K562 (cell line): ENCODE measurements around the gene LRRC59. TPM values are rescaled to one million over a fixed set of nuclear protein-coding genes. Genes with fewer than 3 reads are reported as not detected.

Source experiments
- ARHGAP35 ChIP-seq: fragments of 450-650 bp; IDR thresholded peaks from 2 replicates; pipeline ENCODE4 v1.6.1; 2018; ENCODE audit not compliant: partially characterized antibody
- E2F6 ChIP-seq, 2 experiments: IDR thresholded peaks; 2 replicates each; pipeline ENCODE4 v1.6.1; 2011; ENCODE audit warnings: borderline replicate concordance in 1 of 2, control low read depth in 1 of 2, low read depth in 1 of 2, low read length in 1 of 2, mild to moderate bottlenecking in 1 of 2, mixed read lengths in 1 of 2, moderate library complexity in 1 of 2; ENCODE audit not compliant: insufficient read depth in 1 of 2, insufficient read length in 1 of 2, poor library complexity in 1 of 2, severe bottlenecking in 1 of 2; ENCODE audit errors: extremely low read depth in 1 of 2
- EGR1 ChIP-seq: fragments of 450-650 bp; conservative IDR thresholded peaks from 2 replicates; pipeline ENCODE4 v1.6.1; 2017; ENCODE audit warnings: mild to moderate bottlenecking
- ETS2 ChIP-seq: IDR thresholded peaks from 2 replicates; pipeline ENCODE4 v1.6.1; 2016; ENCODE audit warnings: borderline replicate concordance, missing genetic modification characterization, mild to moderate bottlenecking, moderate library complexity, missing compliant biosample characterization; ENCODE audit not compliant: poor library complexity, severe bottlenecking
- FOXK2 ChIP-seq, 2 experiments: fragments of 450-650 bp; IDR thresholded peaks in 1 of 2; conservative IDR thresholded peaks in 1 of 2; 2 replicates each; pipeline ENCODE4 v1.6.1; 2016; ENCODE audit warnings: low read depth in 2 of 2, mild to moderate bottlenecking in 1 of 2
- JUND ChIP-seq, 2 experiments: IDR thresholded peaks; 2 replicates in 1 of 2; 3 replicates in 1 of 2; pipeline ENCODE4 v1.6.1; 2011; ENCODE audit warnings: borderline replicate concordance in 2 of 2, low read depth in 2 of 2, low read length in 2 of 2, improper control_type of control experiment in 1 of 2, missing biosample characterization in 1 of 2, missing genetic modification characterization in 1 of 2, missing genetic modification reagents in 1 of 2
- KDM4B ChIP-seq, 2 experiments: fragments of 450-650 bp in 1 of 2; sonication (generic) in 1 of 2; IDR thresholded peaks; 2 replicates each; pipeline ENCODE4 v1.6.1; 2016 to 2017; ENCODE audit warnings: borderline replicate concordance in 2 of 2, antibody characterized with exemption in 1 of 2, low read depth in 1 of 2, mild to moderate bottlenecking in 1 of 2
- MEIS2 ChIP-seq: fragments of 450-650 bp; IDR thresholded peaks from 2 replicates; pipeline ENCODE4 v1.6.1; 2014; ENCODE audit warnings: mild to moderate bottlenecking; ENCODE audit not compliant: partially characterized antibody
- MTA1 ChIP-seq: fragments of 450-650 bp; IDR thresholded peaks from 2 replicates; pipeline ENCODE4 v1.6.1; 2017; ENCODE audit warnings: borderline replicate concordance
- MYC ChIP-seq, 2 experiments: fragments of 250-450 bp in 1 of 2; sonication (Bioruptor Pico) in 1 of 2; IDR thresholded peaks; 2 replicates each; pipeline versions ENCODE4 v1.5.1 to v1.6.1; 2012 to 2021; ENCODE audit warnings: low read depth in 2 of 2, borderline replicate concordance in 1 of 2, improper control_type of control experiment in 1 of 2, low read length in 1 of 2, mild to moderate bottlenecking in 1 of 2, moderate library complexity in 1 of 2
- PPARD ChIP-seq: fragments of 250-450 bp; sonication (Bioruptor Pico); IDR thresholded peaks from 2 replicates; pipeline ENCODE4 v1.8.0; 2022; ENCODE audit warnings: inconsistent platforms, mild to moderate bottlenecking, moderate library complexity
- USF1 ChIP-seq: sonication (generic); formaldehyde crosslinking; IDR thresholded peaks from 2 replicates; pipeline ENCODE4 v1.9.0; 2022; ENCODE audit warnings: mild to moderate bottlenecking, missing genetic modification reagents
- ZC3H4 ChIP-seq: sonication (generic); formaldehyde crosslinking; IDR thresholded peaks from 2 replicates; pipeline ENCODE4 v1.9.0; 2021; ENCODE audit warnings: missing genetic modification reagents, borderline replicate concordance
- ZFP36 ChIP-seq: fragments of 150-350 bp; IDR thresholded peaks from 2 replicates; pipeline ENCODE4 v1.6.1; 2018; ENCODE audit warnings: low read length, low read depth; ENCODE audit not compliant: partially characterized antibody
- ZNF699 ChIP-seq: fragments of 250-450 bp; sonication (Bioruptor Pico); IDR thresholded peaks from 2 replicates; pipeline ENCODE4 v1.8.0; 2021; ENCODE audit warnings: mild to moderate bottlenecking, moderate library complexity; ENCODE audit not compliant: insufficient replicate concordance
- polyA plus RNA-seq, 8 experiments: library from polyadenylated mRNA; depleted of rRNA in 4 of 8; stranded (reverse) in 5 of 8; unstranded in 3 of 8; fragments of >200 nt; fragmentation: Nextera tagmentation in 2 of 8; fragmentation: Illumina TruSeq in 1 of 8; extraction: Ambion mirVana in 2 of 8; extraction: Trizol in 1 of 8; gene quantifications; 2 replicates each; pipeline versions ENCODE4 v1.2.1 to v1.2.3, GENCODE V29; 2011 to 2014; ENCODE audit warnings: inconsistent platforms in 1 of 8, missing spikeins in 1 of 8
- total RNA-seq, 7 experiments: library from RNA; depleted of rRNA in 6 of 7; stranded (reverse); fragments of >200 nt in 6 of 7; fragmentation: Illumina TruSeq in 2 of 7; extraction: Trizol in 2 of 7; gene quantifications; 2 replicates each; pipeline versions ENCODE4 v1.2.1 to v1.2.3, GENCODE V29; 2011 to 2021; ENCODE audit warnings: low replicate concordance in 1 of 7
- TF ChIP-seq, protein P1 (sequence below): sonication (generic); IDR thresholded peaks from 2 replicates; pipeline ENCODE4 v1.6.1; 2016
- TF ChIP-seq, protein P2 (sequence below): fragments of 450-650 bp; IDR thresholded peaks from one replicate; pipeline ENCODE4 v1.6.1; 2018; ENCODE audit warnings: mild to moderate bottlenecking, moderate library complexity; ENCODE audit not compliant: partially characterized antibody
- TF ChIP-seq, protein P3 (sequence below): fragments of 200-800 bp; sonication (Bioruptor generic); IDR thresholded peaks from 2 replicates; pipeline ENCODE4 v1.6.1; 2017; ENCODE audit warnings: missing genetic modification characterization, missing compliant biosample characterization

LRRC59 gene
- total and polyA plus RNA-seq, 9 of the 15 experiments (the other 6 are each of a cell fraction or from before 2014, with no cell fraction given), result 27.8 to 244 (median 154) TPM

- TF ChIP-seq ZC3H4 (CRISPR knock-in tag) (no peak), USF1 (CRISPR knock-in tag) (peak; percentile 47; the same call in 1 of the 2 replicates), MTA1 (no peak), E2F6 (IDR thresholded peaks at IDR 0.05; ENCODE audit: borderline replicate concordance in 1 of 2, extremely low read depth in 1 of 2, insufficient read depth in 1 of 2, insufficient read length in 1 of 2, low read depth in 1 of 2, low read length in 1 of 2, poor library complexity in 1 of 2, severe bottlenecking in 1 of 2) (peak in 1 of 2 experiments; percentile 20), ARHGAP35 (no peak), JUND (IDR thresholded peaks at IDR 0.05; ENCODE audit: borderline replicate concordance, low read depth, low read length) (peak; percentile 36; the same call in 1 of the 2 replicates), JUND (tag; IDR thresholded peaks at IDR 0.05; ENCODE audit: borderline replicate concordance, low read depth, low read length) (peak; percentile 47; the same call in 1 of the 3 replicates), FOXK2 (conservative IDR thresholded peaks at IDR 0.05 in 1 of 2, IDR thresholded peaks at IDR 0.05 in 1 of 2; ENCODE audit: low read depth in 2 of 2) (peak in 1 of 2 experiments; percentile 52; a peak in 2 of 4 replicates), MEIS2 (peak; percentile 75), ZNF699 (CRISPR knock-in tag) (no peak), EGR1 (peak; percentile 75), ZFP36 (peak; percentile 20), KDM4B (IDR thresholded peaks at IDR 0.05; ENCODE audit: borderline replicate concordance in 2 of 2, low read depth in 1 of 2) (no peak), MYC (IDR thresholded peaks at IDR 0.05; ENCODE audit: low read depth, low read length) (peak; percentile 88), MYC (CRISPR knock-in tag; IDR thresholded peaks at IDR 0.05; ENCODE audit: borderline replicate concordance, low read depth) (no peak), PPARD (CRISPR knock-in tag) (no peak), ETS2 (tag) (no peak)
- TF ChIP-seq, protein P1, sequence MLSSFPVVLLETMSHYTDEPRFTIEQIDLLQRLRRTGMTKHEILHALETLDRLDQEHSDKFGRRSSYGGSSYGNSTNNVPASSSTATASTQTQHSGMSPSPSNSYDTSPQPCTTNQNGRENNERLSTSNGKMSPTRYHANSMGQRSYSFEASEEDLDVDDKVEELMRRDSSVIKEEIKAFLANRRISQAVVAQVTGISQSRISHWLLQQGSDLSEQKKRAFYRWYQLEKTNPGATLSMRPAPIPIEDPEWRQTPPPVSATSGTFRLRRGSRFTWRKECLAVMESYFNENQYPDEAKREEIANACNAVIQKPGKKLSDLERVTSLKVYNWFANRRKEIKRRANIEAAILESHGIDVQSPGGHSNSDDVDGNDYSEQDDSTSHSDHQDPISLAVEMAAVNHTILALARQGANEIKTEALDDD, result peak; percentile 74
- TF ChIP-seq, protein P2, sequence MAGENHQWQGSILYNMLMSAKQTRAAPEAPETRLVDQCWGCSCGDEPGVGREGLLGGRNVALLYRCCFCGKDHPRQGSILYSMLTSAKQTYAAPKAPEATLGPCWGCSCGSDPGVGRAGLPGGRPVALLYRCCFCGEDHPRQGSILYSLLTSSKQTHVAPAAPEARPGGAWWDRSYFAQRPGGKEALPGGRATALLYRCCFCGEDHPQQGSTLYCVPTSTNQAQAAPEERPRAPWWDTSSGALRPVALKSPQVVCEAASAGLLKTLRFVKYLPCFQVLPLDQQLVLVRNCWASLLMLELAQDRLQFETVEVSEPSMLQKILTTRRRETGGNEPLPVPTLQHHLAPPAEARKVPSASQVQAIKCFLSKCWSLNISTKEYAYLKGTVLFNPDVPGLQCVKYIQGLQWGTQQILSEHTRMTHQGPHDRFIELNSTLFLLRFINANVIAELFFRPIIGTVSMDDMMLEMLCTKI, result no peak
- TF ChIP-seq, protein P3, sequence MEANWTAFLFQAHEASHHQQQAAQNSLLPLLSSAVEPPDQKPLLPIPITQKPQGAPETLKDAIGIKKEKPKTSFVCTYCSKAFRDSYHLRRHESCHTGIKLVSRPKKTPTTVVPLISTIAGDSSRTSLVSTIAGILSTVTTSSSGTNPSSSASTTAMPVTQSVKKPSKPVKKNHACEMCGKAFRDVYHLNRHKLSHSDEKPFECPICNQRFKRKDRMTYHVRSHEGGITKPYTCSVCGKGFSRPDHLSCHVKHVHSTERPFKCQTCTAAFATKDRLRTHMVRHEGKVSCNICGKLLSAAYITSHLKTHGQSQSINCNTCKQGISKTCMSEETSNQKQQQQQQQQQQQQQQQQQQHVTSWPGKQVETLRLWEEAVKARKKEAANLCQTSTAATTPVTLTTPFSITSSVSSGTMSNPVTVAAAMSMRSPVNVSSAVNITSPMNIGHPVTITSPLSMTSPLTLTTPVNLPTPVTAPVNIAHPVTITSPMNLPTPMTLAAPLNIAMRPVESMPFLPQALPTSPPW (CRISPR knock-in tag), result peak; percentile 89
Measured at GRCh38 chr17:50361561-50362480, 35.5 kb downstream of the LRRC59 start (continued).
